Activated CD8-positive, alpha-beta memory T cell treated with anti-CD3 and anti-CD28 coated beads, Interleukin-2, amount 50 U/mL, for 4 hours (primary cell): Measurements from ENCODE around the gene SNW1.
"Not testable (repeated sequence)": the region's sequence is repeated elsewhere in the genome, so short reads cannot be mapped to it uniquely, and the experiment has no call there.

Experiments
- DNase-seq: peaks from one replicate; pipeline ENCODE4 v3.0.0-alpha.2; 2020

The SNW1 gene

DNA sequence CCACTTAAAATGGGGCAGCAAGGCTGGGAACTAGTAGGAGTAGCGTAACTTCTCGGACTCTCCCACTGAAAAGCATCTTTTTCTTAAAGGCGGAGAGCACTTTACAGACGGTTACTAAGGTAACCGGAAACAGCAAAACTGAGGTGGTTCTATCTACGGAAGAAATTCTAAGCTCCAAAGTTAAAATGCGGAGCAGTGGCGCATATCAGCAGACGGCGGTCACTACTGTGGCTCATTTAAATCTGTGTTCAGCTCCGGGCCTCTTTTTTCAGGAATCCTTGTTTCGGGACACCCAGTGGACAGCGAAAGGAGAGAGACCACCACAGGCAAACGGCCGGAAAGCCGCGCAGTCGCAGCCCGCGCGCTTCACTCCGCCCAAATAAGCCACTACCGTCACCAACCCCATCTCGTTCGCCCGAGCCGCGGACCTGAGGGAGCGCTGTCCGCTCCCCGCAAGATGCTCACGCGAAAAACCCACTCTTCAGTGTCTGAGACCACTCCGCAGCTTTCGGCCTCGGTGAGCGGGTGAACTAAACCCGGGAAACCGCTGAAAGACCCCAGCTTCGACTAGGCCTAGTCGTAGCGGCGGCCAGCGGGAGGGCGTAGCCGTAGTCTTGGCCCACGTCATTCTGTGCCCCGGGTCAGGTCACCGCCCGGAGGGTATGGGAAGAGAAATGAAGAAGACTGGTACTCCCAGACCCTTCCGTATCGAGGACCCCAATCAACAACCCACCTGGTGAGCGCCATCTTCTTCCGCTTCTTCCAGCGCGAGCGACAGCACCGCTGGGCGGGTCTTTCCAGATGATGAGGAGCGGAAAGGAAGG, at the start of gene SNW1:
SNW1 (minus strand) TSS at position 776 of the 824 bp plus-strand sequence; CDS start at position 747, 29 bp downstream.
- peak; percentile 87 for DNase-seq

DNA sequence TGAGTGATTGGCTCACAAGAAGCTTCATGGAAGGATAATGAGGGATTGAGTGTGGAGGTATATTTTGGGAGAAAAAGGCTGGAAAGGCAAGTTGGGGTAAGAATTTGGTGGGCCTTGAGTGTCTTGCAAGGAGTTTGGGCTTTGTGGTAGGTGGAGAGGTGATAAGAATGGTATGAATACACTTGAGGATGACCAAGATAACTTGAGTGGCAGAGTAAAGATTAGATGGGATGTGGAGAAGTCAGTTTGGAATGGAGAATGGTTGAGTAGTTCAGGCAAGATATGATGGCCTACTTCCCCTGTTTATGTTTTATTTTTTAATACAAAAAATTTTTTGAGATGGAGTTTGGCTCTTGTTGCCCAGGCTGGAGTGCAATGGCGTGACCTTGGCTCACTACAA, 48.1 kb upstream of the SNW1 start:
- DNase-seq, result no peak

DNA sequence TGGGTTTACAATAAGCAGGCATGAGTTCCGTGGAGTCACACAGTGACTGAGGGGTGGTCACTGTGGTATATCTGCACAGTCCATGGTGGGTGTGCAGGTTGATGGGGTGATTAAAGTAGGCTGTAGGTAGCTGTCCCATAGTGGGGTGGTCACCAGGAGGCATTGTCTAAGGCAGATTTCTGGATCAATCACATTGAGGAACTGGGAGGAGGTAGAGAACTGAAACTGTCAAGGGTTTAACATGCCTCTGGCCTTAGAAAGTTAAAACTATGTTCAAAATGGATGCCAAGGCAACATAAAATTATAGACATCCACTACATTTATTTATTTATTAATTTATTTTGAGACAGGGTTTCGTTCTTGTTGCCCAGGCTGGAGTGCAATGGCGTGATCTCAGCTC, 47.3 kb upstream of the SNW1 start:
- no peak for DNase-seq

DNA sequence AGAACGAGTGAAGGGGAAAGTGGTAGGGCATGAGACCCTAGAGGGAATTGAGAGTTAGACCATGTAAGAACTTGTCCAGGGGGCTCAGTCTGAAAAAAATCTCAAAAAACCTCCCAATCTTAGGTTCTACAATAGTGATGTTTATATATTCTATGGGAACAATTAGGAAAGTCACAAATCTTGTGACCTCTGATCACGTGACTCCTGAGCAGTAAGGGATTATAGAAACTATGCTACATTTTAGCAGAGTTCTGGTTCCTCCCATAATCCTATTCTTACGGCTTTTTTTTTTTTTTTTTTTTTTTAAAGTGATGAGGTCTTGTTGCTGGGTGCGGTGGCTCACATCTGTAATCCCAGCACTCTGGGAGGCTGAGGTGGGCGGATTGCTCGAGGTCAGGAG, 44.8 kb upstream of the SNW1 start:
- DNase-seq, result no peak

DNA sequence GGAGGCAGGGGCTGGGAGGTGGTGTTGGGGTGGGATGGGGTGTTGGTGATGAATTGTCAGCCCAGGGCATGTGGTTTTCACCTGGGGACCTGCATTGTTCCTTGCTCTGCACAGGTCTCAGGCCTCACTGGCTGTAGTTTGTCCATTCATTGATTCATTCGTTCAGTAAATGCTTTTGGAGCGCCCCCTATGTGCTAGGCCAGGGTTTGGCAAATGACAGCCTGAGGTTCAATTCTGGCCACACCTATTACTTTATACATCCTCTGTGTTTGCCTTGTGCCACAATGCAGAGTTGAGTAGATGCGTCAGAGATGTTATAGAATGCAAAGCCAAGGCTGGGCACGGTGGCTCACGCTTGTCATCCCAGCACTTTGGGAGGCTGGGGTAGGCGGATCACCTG, 43.6 kb upstream of the SNW1 start:
- peak; percentile 18 for DNase-seq

DNA sequence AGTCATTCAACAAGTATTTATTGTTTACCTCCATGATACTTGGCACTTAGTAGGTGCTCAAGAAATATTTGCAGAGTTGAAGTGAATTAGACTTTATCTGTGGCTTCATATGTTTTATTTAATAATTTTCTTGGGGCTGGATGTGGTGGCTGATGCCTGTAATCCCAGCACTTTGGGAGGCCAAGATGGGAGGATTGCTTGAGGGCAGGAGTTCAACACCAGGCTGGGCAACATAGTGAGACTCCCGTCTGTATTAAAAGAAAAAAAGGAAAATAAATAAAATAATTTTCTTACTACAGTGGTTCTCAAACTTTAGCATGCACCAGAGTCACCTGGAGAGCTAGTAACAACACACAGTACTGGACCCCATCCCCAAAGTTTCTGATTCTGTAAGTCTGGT, 39.9 kb upstream of the SNW1 start:
- DNase-seq, result no peak

DNA sequence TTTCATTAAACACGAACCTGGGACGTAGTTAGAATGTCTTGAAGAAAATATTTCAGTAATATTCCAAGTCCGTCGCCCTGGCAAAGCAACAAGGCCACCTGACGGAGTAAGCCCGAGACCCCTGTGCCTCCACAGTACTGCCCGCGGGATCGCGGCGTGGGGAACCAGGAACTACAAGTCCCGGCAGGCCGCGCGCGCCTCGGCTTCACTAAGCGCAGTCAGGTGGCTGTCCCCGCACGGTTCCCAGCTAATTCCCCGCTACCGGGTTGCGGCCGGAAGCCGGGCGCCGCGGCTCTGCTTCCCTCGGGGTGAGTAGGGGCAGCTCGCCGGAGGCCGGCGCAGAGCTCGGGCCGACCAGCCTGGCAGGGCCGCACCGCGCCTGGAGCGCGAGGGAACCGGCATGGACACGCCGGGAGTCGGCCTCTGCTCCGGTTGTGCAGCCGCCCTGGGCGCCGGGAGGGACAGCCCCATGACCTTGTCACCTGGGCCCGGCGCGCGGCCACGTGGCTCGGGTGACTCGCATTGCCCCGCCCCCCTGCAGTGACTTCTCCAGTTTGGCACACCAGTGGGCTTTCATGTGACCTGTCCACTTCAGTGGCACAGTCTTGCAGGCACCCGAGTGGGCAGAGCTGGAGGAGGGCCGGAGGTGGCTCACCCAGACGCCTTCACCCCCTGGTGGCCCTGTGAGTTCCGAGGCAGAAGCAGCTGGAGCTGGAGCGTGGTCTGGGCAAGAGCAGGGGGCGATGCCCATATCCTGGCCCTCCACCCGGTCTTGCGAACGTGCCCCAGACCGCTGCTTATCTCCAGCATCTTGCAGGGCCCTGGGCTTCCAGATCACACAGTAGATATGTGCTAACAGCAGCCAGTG, 39.1 kb upstream of the SNW1 start, which contains the start of gene ADCK1:
ADCK1 (plus strand) TSS at position 247 of the 868 bp plus-strand sequence. CDS start 18,870 bp downstream, outside the sequence.
- DNase-seq, result peak; percentile 87

DNA sequence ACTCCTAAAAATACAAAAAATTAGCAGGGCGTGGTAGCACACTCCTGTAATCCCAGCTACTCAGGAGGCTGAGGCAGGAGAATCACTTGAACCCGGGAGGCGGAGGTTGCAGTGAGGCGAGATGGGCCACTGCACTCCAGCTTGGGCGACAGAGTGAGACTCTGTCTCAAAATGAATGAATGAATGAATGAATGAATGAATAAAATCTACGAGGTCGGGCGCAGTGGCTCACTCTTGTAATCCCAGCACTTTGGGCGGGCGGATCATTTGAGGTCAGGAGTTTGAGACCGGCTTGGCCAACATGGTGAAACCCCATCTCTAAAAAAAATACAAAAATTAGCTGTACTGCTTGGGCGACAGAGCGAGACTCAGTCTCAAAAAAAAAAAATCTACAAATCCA, 38.5 kb upstream of the SNW1 start:
- not testable (repeated sequence) for DNase-seq

DNA sequence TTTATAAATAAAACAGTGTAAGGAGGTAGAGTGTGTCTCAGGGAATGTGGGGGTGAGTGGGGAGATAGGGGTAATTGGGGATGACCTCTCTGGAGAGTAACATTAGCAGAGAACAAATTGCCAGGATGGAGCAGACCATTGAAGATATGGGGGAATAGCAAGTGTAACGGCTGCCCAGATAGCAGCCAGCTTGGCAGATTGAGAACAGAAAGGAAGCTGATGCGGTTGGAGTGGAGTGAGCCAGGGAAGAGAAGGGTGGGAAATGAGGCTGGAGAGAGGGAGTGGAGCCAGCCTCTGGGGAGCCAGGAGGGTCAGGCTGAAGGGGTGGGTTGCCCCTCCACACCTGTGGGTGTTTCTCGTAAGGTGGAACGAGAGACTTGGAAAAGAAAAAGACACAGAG, 33.4 kb upstream of the SNW1 start:
- DNase-seq, result no peak

DNA sequence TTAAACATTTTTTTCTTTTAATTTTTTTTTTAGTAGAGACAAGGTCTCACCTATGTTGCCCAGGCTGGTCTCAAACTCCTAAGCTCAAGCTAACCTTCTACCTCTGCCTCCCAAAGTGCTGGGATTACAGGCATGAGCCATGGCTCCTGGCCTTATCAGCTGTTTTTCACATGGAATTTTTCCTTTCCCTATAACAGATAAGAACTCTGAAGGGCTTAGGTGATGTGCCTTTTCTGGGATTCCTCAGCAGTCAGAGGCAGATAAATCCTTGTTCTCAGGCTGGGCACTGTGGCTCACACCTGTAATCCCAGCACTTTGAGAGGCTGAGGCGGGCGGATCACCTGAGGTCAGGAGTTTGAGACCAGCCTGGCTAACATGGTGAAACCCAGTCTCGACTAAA, 32.3 kb upstream of the SNW1 start:
- DNase-seq, result not testable (repeated sequence)

DNA sequence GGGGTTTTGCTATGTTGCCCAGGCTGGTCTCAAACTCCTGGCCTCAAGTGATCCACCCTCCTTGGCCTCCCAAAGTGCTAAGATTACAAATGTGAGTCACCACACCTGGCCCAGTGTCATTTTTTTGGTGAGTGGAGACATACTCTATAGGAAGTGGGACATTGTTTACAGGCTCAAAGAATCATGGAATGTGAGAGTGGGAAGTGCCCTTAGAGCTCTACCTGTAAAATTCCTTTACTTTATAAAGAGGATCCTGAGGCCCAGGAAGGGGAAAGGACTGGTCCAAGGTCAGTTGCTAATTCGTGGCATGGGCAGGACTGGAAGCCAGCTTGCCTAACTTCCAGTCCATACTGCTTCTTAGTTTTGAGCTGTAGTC, 30.3 kb upstream of the SNW1 start:
- no peak for DNase-seq

DNA sequence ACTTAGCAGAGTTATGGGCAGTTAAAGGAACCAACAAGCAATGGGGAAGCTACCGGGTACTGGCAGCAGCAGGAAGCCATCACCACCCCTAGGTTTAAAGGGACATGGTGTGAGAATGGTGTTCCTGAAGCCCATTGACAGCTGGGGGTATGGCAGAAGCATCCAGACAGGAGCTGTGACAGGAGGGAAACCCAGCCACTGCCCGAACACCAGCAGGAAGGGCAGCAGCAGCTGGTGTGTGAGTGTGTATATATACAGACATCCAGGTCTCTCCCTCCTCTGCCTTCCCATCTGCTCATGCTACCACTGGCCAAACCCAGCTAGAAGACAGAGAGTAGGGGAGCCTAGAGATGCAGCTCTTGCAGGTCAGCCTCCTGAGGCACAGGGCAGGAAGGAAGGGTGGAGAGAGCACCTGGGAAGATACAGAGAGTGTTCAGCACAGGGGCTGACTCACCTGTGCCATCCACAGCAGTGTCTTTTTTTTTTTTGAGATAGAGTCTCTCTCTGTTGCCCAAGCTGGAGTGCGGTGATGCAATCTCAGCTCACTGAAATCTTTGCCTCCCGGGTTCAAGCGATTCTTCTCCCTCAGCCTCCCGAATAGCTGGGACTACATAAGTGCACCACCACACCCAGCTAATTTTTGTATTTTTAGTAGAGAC, 29.7 kb upstream of the SNW1 start:
- DNase-seq, result no peak

DNA sequence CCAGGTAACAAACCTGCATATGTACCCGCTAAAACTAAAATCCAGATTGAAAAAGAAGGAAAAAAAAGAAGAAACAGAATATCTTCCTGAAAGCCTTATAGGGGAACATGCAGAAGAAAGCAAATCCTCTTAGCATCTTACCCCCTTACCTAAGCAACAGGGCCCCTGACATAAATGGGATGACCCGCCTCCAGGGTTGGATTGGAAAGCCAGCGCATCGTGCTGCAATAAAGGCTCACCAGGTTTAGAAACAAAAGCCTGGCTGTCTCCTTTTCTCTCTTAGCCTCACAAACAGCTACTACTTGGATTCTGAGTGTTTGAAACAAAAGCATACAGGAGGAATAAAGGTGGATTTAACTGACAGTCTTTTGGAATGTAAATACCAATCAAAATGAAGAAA, 25.2 kb upstream of the SNW1 start:
- no peak for DNase-seq

DNA sequence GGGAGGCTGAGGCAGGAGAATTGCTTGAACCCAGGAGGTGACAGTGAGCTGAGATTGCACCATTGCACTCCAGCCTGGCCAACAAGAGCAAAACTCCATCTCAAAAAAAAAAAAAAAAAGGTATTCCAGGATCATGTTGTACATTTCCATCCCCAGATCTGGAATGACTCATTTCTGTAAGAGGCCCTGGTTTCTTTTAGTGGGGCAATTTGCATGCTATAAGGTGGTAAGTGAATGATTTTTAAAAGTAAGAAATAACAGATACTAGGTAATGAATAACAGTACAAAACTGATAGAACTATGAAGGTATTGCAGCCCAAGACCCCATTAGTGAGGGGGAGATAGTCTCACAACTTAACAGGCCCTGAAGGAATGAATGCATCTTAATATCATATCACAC, 21.2 kb upstream of the SNW1 start:
- no peak for DNase-seq

DNA sequence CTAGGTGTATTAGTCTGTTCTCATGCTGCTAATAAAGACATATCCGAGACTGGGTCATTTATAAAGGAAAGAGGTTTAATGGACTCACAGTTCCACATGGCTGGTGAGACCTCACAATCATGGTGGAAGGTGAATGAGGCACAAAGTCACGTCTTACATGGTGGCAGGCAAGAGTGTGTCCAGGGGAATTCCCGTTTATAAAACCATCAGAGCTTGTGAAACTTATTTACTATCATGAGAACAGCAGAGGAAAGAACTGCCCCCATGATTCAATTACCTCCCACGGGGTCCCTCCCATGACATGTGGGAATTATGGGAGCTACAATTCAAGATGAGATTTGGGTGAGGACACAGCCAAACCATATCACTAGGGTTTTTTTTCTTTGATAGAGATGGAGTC, 13.0 kb upstream of the SNW1 start:
- DNase-seq, result not testable (repeated sequence)

DNA sequence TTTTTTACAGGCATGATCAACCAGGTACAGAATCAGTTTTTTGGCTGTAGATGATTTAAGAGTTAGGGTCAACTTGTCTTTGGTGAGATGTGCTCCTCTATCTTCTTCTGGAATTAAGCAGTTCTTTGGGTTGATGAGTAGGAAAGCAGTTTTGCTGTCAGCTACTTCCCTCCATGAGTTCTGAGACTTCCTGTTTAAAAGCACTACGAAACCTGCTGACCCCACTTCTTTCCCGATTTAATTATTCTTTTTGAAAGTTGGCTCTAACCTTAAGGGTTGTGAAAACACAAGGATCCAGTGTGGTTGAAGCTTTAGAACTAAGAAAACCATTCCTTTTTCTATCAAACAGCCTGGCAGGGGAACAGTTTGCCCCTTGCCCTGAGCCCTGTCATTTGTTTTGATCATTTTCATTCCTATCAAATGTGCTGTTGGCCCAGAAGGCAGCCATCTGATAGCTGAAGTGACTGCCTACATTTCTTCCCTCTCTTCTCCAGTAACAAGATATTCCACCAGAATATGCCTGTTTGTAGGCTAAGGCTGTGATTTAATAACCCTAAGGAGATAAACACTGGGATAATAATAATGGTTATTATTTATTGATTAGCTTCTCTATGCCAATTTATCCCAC, 7.6 kb upstream of the SNW1 start:
- DNase-seq, result not testable (repeated sequence)

DNA sequence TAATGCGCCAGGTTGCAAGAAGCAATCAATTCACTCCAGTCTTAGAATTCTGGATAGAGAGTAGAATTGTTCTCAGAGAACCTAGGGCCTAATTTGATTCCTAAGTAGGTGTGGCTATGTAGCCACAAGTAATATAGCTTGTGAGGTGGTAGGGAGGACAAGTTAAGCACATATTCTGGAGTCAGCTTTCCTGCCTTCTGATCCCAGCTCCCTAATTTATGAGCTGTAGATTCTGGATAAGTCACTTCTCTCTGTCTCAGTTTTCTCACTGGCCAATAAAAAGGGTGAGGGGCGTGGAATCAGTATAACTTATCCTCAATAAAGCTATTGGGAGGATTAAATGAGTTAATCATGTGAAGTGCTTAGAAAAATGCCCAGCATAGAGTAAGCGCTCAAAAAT, 3.0 kb upstream of the SNW1 start:
- DNase-seq, result no peak

DNA sequence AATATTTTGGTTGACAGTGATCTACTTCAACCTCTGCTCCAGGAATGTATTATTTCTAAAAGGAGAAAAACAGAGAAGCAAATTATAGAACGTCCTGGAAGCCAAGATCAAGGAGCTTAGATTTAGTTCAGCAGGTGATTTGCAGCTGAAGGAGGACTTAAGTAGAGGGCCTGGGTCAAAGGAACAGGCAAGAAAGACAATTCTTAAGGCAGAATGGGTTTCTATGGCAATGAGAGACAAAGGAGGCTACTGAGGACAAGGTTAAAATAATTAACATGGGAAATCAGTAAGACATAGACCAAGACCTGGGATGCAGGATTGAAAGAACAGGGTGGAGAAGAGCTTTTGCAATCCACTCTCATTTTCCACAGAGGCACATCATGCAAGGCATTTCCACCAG, 2.4 kb upstream of the SNW1 start:
- DNase-seq, result no peak

DNA sequence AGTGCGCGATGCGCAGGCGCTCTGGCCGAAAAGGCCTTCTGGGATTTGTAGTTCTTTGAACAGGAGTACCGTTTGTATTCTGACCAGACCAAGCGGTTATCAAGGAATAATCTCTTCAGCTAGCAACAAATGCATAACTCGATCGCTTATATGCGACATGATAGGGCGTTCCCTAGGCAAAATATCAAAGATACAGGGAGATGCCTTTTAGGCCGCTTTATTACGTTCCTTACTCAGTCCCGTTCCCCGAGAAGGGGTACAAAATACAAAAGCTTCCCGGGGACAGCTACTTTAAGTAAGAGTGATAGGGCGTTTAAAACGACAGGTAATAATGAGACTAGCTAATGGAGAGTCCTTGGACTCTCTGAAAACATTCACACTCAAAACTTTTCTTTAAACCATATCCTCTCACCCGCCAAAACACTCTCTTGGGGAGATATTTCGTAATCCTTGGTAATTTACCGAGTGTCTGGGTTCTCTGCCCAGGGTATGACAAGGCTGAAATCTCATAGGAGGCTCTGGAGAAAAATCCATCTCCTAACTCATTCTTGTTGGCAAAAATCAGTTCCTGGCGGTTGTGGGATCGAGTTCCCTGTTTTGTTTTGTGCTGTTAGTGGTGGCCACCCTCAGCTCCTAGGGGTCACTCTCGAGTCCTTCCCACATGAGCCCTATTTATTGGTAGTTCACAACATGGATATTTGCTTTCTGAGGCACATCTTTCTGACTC, 412 bp upstream of the SNW1 start:
- DNase-seq, result no peak

DNA sequence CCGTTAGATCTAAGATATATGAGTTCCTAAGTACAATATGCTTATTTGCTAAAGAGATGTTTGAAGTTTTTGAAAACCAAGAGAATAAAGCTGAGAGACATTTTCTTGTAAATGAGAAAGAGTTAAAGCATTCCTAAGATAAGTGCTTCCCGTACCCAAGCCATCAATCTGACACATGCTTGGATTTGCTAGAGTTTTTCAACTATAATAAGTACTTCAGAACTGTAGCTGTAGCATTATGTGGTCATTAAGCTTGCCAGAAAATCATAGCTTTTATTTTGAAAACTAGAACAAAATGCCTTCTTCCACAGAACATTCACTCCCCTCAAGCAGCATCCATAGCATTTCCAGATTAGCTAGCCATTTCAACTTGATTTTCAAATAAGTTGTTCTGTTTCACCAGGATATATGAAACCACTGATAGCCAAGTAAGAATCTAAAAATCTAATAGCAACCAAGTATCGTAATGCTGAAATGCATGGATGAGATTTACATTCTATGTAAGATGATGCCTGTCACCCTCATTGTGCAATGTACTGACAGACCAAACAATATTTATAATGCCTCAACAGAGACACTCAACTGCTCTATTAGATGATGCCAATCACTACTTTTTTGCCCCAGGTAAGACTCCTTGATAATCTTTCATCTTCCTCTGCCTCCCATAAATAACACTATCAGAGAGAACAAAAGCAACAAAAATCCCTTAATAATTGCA, 8.0 kb downstream of the SNW1 start:
- DNase-seq, result no peak

DNA sequence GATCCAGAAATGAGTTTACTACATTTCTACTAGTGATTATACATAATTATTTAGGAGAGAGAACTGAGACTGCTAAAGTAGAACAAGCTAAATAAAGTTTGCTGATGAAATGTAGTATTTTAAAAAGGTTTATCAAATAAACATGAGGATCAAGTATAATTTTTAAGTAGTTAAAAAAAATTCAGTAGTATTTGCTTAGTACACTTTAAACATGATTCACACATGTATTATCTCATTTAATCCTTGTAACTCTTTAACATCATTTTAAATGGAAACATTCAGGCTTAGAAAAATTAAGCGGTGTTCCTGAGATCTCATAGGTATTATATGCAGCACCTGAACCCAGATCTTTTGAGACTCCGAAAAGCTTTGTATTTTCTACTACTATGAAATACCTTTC, 8.7 kb downstream of the SNW1 start:
- DNase-seq, result no peak

DNA sequence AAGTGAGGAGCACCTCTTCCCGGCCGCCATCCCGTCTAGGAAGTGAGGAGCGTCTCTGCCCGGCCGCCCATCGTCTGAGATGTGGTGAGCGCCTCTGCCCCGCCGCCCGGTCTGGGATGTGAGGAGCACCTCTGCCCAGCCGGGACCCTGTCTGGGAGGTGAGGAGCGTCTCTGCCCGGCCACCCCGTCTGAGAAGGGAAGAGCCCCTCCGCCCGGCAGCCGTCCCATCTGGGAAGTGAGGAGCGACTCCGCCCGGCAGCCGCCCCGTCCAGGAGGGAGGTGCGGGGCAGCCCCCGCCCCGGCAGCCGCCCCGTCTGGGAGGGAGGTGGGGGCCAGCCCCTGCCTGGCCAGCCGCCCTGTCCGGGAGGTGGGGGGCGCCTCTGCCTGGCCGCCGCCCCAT, 13.5 kb downstream of the SNW1 start:
- DNase-seq, result not testable (repeated sequence)
